Erythroblast (primary cell): ENCODE results near the gene RAB27B.

Experiments used
- GATA1 ChIP-seq: IDR thresholded peaks from 2 replicates; pipeline ENCODE4 v1.6.1; 2011; ENCODE audit warnings: low read depth, mild to moderate bottlenecking, control low read depth, low read length, moderate library complexity
- POLR2A ChIP-seq: IDR thresholded peaks from 2 replicates; pipeline ENCODE4 v1.6.1; 2011; ENCODE audit warnings: mild to moderate bottlenecking, low read length

- TF ChIP-seq POLR2A, result no peak
- no peak for TF ChIP-seq GATA1
These were observed 98.5 kb downstream of the RAB27B start for GRCh38 chr18:54926593-54927325.
